WTC11 (cell line): ENCODE measurements around the gene CLEC2L.

ENCODE experiments used
- AFF4 ChIP-seq: sonication (generic); formaldehyde crosslinking; IDR thresholded peaks from 2 replicates; pipeline ENCODE4 v1.8.1; 2023; ENCODE audit warnings: mild to moderate bottlenecking, missing genetic modification reagents, borderline replicate concordance
- ATF1 ChIP-seq: sonication (generic); formaldehyde crosslinking; IDR thresholded peaks from 2 replicates; pipeline ENCODE4 v1.8.1; 2023; ENCODE audit warnings: mild to moderate bottlenecking, moderate library complexity, missing genetic modification reagents
- CTCF ChIP-seq: fragments of 200-600 bp; IDR thresholded peaks from 2 replicates; pipeline ENCODE4 v1.8.0; 2022; ENCODE audit warnings: antibody characterized with exemption
- ETV6 ChIP-seq: sonication (generic); formaldehyde crosslinking; IDR thresholded peaks from 2 replicates; pipeline ENCODE4 v1.8.1; 2022; ENCODE audit warnings: mild to moderate bottlenecking, missing genetic modification reagents
- NFYB ChIP-seq: sonication (generic); formaldehyde crosslinking; conservative IDR thresholded peaks from 2 replicates; pipeline ENCODE4 v1.8.0; 2022; ENCODE audit warnings: low read depth, missing genetic modification reagents
- NR1H2 ChIP-seq: sonication (generic); formaldehyde crosslinking; IDR thresholded peaks from 2 replicates; pipeline ENCODE4 v1.9.0; 2021; ENCODE audit warnings: mild to moderate bottlenecking, moderate library complexity, missing genetic modification reagents
- NR3C1 ChIP-seq: sonication (generic); formaldehyde crosslinking; conservative IDR thresholded peaks from 2 replicates; pipeline ENCODE4 v1.8.1; 2023; ENCODE audit warnings: low read depth, mild to moderate bottlenecking, missing genetic modification reagents
- RELA ChIP-seq: sonication (generic); formaldehyde crosslinking; IDR thresholded peaks from 2 replicates; pipeline ENCODE4 v1.8.1; 2022; ENCODE audit warnings: missing genetic modification reagents, mild to moderate bottlenecking, borderline replicate concordance
- SMAD4 ChIP-seq: sonication (generic); formaldehyde crosslinking; IDR thresholded peaks from 2 replicates; pipeline ENCODE4 v1.8.0; 2022; ENCODE audit warnings: mild to moderate bottlenecking, missing genetic modification reagents
- TEAD1 ChIP-seq: sonication (generic); formaldehyde crosslinking; IDR thresholded peaks from 2 replicates; pipeline ENCODE4 v1.8.0; 2022; ENCODE audit warnings: mild to moderate bottlenecking, missing genetic modification reagents
- ZNF263 ChIP-seq: sonication (generic); formaldehyde crosslinking; IDR thresholded peaks from 2 replicates; pipeline ENCODE4 v1.8.1; 2022; ENCODE audit warnings: low read depth, mild to moderate bottlenecking, moderate library complexity, missing genetic modification reagents
- TF ChIP-seq, protein P1 (sequence below): sonication (generic); formaldehyde crosslinking; IDR thresholded peaks from 2 replicates; pipeline ENCODE4 v1.8.1; 2022; ENCODE audit warnings: missing genetic modification reagents, borderline replicate concordance
- TF ChIP-seq, protein P2 (sequence below): sonication (generic); formaldehyde crosslinking; IDR thresholded peaks from 2 replicates; pipeline ENCODE4 v1.8.0; 2022; ENCODE audit warnings: mild to moderate bottlenecking, missing genetic modification reagents
- TF ChIP-seq, protein P3 (sequence below): sonication (generic); formaldehyde crosslinking; IDR thresholded peaks from 2 replicates; pipeline ENCODE4 v1.8.1; 2023; ENCODE audit warnings: mild to moderate bottlenecking, missing genetic modification reagents, moderate library complexity

- TF ChIP-seq NFYB (CRISPR knock-in tag) (no peak), CTCF (no peak), NR1H2 (CRISPR knock-in tag) (no peak), RELA (CRISPR knock-in tag) (no peak), SMAD4 (no peak), TEAD1 (no peak), ZNF263 (CRISPR knock-in tag) (no peak), NR3C1 (CRISPR knock-in tag) (no peak), ATF1 (CRISPR knock-in tag) (no peak), ETV6 (no peak), AFF4 (no peak)
- TF ChIP-seq, protein P1, sequence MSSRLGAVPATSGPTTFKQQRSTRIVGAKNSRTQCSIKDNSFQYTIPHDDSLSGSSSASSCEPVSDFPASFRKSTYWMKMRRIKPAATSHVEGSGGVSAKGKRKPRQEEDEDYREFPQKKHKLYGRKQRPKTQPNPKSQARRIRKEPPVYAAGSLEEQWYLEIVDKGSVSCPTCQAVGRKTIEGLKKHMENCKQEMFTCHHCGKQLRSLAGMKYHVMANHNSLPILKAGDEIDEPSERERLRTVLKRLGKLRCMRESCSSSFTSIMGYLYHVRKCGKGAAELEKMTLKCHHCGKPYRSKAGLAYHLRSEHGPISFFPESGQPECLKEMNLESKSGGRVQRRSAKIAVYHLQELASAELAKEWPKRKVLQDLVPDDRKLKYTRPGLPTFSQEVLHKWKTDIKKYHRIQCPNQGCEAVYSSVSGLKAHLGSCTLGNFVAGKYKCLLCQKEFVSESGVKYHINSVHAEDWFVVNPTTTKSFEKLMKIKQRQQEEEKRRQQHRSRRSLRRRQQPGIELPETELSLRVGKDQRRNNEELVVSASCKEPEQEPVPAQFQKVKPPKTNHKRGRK (CRISPR knock-in tag): no peak
- TF ChIP-seq, protein P2, sequence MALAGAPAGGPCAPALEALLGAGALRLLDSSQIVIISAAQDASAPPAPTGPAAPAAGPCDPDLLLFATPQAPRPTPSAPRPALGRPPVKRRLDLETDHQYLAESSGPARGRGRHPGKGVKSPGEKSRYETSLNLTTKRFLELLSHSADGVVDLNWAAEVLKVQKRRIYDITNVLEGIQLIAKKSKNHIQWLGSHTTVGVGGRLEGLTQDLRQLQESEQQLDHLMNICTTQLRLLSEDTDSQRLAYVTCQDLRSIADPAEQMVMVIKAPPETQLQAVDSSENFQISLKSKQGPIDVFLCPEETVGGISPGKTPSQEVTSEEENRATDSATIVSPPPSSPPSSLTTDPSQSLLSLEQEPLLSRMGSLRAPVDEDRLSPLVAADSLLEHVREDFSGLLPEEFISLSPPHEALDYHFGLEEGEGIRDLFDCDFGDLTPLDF (CRISPR knock-in tag): no peak
- TF ChIP-seq, protein P3, sequence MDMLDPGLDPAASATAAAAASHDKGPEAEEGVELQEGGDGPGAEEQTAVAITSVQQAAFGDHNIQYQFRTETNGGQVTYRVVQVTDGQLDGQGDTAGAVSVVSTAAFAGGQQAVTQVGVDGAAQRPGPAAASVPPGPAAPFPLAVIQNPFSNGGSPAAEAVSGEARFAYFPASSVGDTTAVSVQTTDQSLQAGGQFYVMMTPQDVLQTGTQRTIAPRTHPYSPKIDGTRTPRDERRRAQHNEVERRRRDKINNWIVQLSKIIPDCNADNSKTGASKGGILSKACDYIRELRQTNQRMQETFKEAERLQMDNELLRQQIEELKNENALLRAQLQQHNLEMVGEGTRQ (CRISPR knock-in tag): no peak
These were observed 47.7 kb downstream of the CLEC2L start for GRCh38 chr7:139571190-139571589.
